Right renal pelvis (tissue), 4 donors: ENCODE results near the gene PDIA5. TPM values are rescaled to one million over a fixed set of nuclear protein-coding genes. Genes with fewer than 3 reads are reported as not detected.
A peak's percentile ranks its signal among the peaks of the same experiment; 100 is the strongest.
"Not testable (repeated sequence)": the region's sequence is repeated elsewhere in the genome, so short reads cannot be mapped to it uniquely, and the experiment has no call there.

ENCODE experiments used
- DNase-seq, 4 donors: peaks; one replicate each; pipeline ENCODE4 v3.0.0-alpha.2; 2013; ENCODE audit warnings: low read depth in 4 of 4, low spot score in 3 of 4, missing footprints in 1 of 4
- polyA plus RNA-seq, 4 donors: library from polyadenylated mRNA; unstranded; fragments of 120-200 nt; gene quantifications; one replicate each; pipeline ENCODE4 v1.2.1, GENCODE V29; 2013; ENCODE audit not compliant: insufficient read length in 4 of 4

Gene PDIA5
- polyA plus RNA-seq, 4 donors: 25.0 to 32.9 (median 30.3) TPM

GRCh38 chr3:123111640-123112039 lies 44.8 kb downstream of the PDIA5 start:
- no peak for DNase-seq

GRCh38 chr3:123112232-123112631 lies 45.4 kb downstream of the PDIA5 start:
- DNase-seq: no peak

GRCh38 chr3:123112656-123113055 lies 45.8 kb downstream of the PDIA5 start:
- not testable (repeated sequence) for DNase-seq

GRCh38 chr3:123113889-123114450 lies 47.1 kb downstream of the PDIA5 start:
- DNase-seq: no peak

- no peak for DNase-seq
These were observed 49.3 kb downstream of the PDIA5 start for GRCh38 chr3:123116116-123116515.

GRCh38 chr3:123119388-123119787 lies 52.6 kb downstream of the PDIA5 start:
- DNase-seq: no peak

GRCh38 chr3:123119802-123120201 lies 53.0 kb downstream of the PDIA5 start:
- DNase-seq: no peak

- no peak for DNase-seq
These were observed 53.7 kb downstream of the PDIA5 start for GRCh38 chr3:123120573-123120972.

GRCh38 chr3:123122057-123122456 lies 55.2 kb downstream of the PDIA5 start:
- DNase-seq: no peak

GRCh38 chr3:123122525-123123315 lies 55.9 kb downstream of the PDIA5 start:
- DNase-seq: no peak

- no peak for DNase-seq
These were observed 57.1 kb downstream of the PDIA5 start for GRCh38 chr3:123123716-123124616.

GRCh38 chr3:123124971-123125370 lies 58.1 kb downstream of the PDIA5 start:
- DNase-seq: no peak

GRCh38 chr3:123126031-123126430 lies 59.2 kb downstream of the PDIA5 start:
- DNase-seq: no peak

- DNase-seq: no peak
These were observed 59.8 kb downstream of the PDIA5 start for GRCh38 chr3:123126653-123127052.

- DNase-seq: no peak
These were observed 62.3 kb downstream of the PDIA5 start for GRCh38 chr3:123129092-123129491.

- no peak for DNase-seq
These were observed 62.7 kb downstream of the PDIA5 start for GRCh38 chr3:123129532-123129931.

GRCh38 chr3:123130079-123130750 lies 63.4 kb downstream of the PDIA5 start:
- DNase-seq: no peak

- no peak for DNase-seq
These were observed 67.8 kb downstream of the PDIA5 start for GRCh38 chr3:123134671-123135070.

- DNase-seq: no peak
These were observed 70.2 kb downstream of the PDIA5 start for GRCh38 chr3:123137001-123137400.

GRCh38 chr3:123138839-123139444 lies 72.1 kb downstream of the PDIA5 start:
- peak in 1 of 4 donors; percentile 51 for DNase-seq
